HG03108 (cell line): Measurements from ENCODE around the gene GPT2.
"Not testable (repeated sequence)": the region's sequence is repeated elsewhere in the genome, so short reads cannot be mapped to it uniquely, and the experiment has no call there.

Experiments
- ATAC-seq: cut with Tn5 transposase; IDR thresholded peaks from one replicate; pipeline ENCODE4 v1.9.1; 2021; ENCODE audit warnings: moderate library complexity; ENCODE audit not compliant: unreplicated experiment

Gene GPT2

GRCh38 chr16:46862555-46863447 is 21.4 kb upstream of the GPT2 start:
- ATAC-seq = no peak

- no peak for ATAC-seq
Observed at GRCh38 chr16:46866286-46866685, 17.9 kb upstream of the GPT2 start.

DNA sequence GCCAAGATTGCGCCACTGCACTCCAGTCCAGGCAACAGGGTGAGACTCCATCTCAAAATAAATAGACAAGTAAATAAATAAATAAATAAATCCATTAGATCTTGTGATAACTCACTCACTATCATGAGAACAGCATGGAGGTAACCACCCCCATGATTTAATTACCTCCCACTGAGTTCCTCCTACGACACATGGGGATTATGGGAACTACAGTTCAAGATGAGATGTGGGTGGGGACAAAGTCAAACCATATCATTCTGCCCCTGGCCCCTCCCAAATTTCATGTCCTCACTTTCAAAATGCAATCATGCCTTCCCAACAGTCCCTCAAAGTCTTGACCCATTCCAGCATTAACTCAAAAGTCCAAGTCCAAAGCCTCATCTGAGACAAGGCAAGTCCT is 16.7 kb upstream of the GPT2 start:
- ATAC-seq = not testable (repeated sequence)

- not testable (repeated sequence) for ATAC-seq
Observed at GRCh38 chr16:46868891-46869290, 15.3 kb upstream of the GPT2 start.

- no peak for ATAC-seq
Observed at GRCh38 chr16:46871597-46871996, 12.6 kb upstream of the GPT2 start.

GRCh38 chr16:46873201-46873600 is 11.0 kb upstream of the GPT2 start:
- no peak for ATAC-seq

DNA sequence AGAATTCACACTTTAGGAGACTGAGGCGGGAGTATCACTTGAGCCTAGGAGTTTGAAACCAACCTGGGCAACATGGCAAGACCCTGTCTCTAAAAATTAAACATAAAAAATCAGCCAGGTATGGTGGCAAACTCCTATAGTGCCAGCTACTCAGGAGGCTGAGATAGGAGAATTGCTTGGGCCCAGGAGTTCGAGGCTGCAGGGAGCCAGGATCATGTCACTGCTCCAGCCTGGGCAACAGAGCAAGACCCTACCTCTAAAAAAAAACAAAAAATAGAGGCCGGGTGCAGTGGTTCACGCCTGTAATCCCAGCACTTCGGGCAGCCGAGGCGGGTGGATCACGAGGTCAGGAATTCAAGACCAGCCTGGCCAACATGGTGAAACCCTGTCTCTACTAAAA is 8.9 kb upstream of the GPT2 start:
- no peak for ATAC-seq

- ATAC-seq = no peak
Observed at GRCh38 chr16:46882304-46882939, 1.7 kb upstream of the GPT2 start.

- no peak for ATAC-seq
Observed at GRCh38 chr16:46882940-46883307, 1.2 kb upstream of the GPT2 start.

DNA sequence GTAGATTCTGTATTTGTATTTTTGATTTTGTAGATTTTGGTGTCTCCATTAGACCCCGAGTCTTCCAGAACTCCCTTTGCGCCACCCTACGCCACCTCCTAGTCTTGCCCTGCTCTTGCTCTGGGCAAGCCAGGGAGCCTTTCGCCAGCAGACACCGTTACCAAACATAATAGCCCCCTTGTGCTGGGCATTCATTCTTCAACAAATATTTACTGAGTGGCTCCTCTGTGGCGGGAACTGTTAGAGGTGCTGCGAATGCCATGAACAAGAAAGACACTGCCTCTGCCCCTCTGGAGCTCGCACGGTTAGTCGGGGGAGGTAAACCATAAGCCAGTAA is 841 bp upstream of the GPT2 start:
- ATAC-seq = no peak

- peak; percentile 1 for ATAC-seq
Observed at GRCh38 chr16:46884513-46885293, 541 bp downstream of the GPT2 start.

DNA sequence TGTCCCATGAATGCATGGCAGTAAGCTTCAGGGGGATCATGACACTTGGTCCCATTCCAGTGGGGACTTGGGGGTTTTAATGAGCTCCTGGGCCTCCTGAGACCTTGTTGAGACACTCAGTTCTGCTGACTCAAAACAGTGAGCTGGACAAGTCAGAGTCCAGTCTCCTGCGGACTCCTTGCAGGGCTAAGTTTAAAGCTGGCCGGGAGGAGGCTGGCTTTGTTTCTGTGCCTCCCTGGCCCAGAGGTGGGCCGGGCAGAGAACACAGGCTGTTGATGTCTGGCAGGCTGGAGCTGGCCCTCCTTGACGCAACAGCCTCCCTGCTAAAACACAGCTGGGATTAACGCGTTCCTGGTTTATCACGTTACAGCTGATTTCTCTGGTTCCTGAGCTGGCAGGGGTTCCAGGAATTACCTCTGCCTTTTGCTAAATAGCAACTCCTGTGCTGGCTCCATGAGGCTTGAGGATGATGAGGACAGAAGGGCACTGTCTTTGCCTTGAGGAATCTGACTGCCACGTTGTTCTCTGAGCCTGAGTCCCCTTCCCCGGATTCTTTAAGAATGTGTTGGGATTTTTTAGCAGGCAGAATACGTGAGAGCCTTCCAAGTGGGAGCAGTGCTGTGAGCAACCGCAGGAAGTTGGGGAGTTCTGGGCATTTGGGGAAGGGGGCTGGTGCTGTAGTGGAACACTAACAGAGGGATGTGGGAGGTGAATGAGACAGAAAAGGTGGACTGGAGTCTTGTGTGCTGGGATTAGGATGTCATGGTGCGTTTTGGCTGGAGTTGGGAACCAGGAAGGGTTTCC is 2.0 kb downstream of the GPT2 start:
- ATAC-seq = no peak

DNA sequence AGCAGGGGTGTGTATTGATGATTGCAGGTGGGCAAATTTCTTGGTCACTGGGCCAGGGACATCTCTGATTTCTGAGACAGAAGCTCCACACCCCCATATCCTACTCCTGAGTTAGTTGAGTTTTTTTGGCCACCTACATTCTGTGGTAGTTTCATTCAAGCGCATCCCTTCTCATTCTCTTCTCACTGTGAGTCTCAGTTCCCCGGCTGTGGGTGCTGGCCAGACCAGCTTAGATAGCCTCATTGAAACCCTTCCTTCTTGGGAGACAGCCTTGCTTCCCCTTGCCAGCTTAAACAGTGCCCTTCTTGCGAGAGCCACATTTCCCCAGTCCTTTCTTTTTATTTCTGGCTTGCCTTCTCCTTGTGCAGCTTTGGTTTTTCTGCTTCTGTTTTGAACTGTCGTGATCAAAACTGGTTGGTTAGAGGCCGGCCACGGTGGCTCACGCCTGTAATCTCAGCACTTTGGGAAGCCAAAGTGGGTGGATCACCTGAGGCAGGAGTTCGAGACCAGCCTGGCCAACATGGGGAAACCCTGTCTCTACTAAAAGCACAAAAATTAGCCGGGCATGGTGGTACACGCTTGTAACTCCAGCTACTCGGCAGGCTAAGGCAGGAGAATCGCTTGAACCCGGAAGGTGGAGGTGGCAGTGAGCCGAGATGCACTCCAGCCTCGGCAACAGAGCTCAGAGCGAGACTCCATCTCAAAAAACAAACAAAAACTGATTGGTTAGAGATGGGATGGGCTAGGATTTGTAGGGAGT is 2.8 kb downstream of the GPT2 start:
- ATAC-seq = no peak

- no peak for ATAC-seq
Observed at GRCh38 chr16:46887524-46887854, 3.3 kb downstream of the GPT2 start.

- no peak for ATAC-seq
Observed at GRCh38 chr16:46889245-46889941, 5.2 kb downstream of the GPT2 start.

GRCh38 chr16:46889942-46890300 is 5.8 kb downstream of the GPT2 start:
- no peak for ATAC-seq

DNA sequence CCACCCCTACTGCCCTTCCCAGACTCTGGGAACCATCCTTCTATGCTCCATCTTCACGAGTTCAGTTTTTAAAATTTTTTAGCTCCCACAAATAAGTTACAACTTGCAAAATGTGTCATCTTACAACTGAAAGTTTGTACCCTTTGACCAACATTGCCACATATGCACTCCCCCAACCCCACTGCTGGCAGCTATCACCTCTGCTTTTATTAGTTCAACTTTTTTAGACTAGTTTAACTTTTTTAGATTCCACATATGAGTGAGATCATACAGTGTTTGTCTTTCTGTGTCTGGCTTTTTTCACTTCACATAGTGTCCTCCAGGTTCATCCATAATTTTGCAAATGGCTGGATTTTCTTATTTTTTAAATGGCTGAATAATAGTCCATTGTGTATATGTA is 7.7 kb downstream of the GPT2 start:
- no peak for ATAC-seq

DNA sequence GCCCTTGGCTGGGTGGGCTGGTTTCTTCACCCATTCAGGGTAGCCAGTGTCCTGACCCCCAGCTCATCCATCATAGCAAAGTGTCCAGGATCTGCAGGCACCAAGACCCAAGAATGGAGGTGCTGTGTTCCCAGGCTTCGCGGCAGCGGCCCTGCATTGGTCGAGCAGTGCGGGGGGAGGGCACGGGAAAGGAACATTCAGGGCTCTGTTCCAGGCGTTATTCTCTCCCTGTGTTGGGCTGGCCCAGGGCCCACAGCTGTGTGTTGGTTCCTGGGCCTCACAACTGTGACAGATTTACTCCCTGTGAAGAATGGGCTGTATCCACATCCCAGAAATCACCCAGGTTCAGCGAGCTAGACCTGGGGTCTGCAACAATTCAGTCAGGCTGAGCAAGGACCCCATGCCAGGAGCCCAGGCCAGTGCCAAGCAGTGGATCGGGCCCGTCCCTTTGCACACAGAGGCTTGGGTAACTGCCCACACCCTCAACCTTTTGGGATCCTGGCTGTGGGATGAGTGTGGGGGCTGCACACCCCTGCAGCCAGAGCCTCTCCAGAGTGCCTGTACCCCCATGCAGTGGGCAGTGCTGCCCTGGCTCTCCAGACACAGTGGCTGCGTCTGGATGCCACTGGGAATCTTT is 10.0 kb downstream of the GPT2 start:
- no peak for ATAC-seq
